Hepatocyte (in vitro differentiated cells): ENCODE data around the gene ADAMTSL1. TPM values are rescaled to one million over a fixed set of nuclear protein-coding genes. Genes with fewer than 3 reads are reported as not detected.

Experiments
- DNase-seq: peaks from one replicate; pipeline ENCODE4 v3.0.0-alpha.2; 2016; ENCODE audit warnings: low spot score
- H2AFZ ChIP-seq: fragments of 200-600 bp; sonication (generic); 2 replicates; pipeline ENCODE4 v1.6.0; 2016; ENCODE audit warnings: antibody characterized with exemption, mild to moderate bottlenecking
- H3K27ac ChIP-seq: fragments of 200-600 bp; sonication (generic); 2 replicates; pipeline ENCODE4 v1.5.1; 2016; ENCODE audit warnings: mild to moderate bottlenecking
- H3K27me3 ChIP-seq: fragments of 200-600 bp; sonication (generic); 2 replicates; pipeline ENCODE4 v1.6.1; 2016
- H3K36me3 ChIP-seq: fragments of 200-600 bp; sonication (generic); replicated peaks from 2 replicates; pipeline ENCODE4 v1.5.1; 2016; ENCODE audit warnings: low read depth; ENCODE audit not compliant: insufficient read depth
- H3K4me1 ChIP-seq: fragments of 200-600 bp; sonication (generic); 2 replicates; pipeline ENCODE4 v1.5.1; 2016; ENCODE audit warnings: mild to moderate bottlenecking, moderate library complexity; ENCODE audit not compliant: insufficient read depth
- H3K4me2 ChIP-seq: fragments of 200-600 bp; sonication (generic); 2 replicates; pipeline ENCODE4 v1.6.0; 2016
- H3K4me3 ChIP-seq: fragments of 200-600 bp; sonication (generic); 2 replicates; pipeline ENCODE4 v1.5.1; 2016; ENCODE audit warnings: mild to moderate bottlenecking
- H3K79me2 ChIP-seq: fragments of 200-600 bp; sonication (generic); 2 replicates; pipeline ENCODE4 v1.6.0; 2017; ENCODE audit warnings: mild to moderate bottlenecking
- H3K9me2 ChIP-seq: fragments of 200-600 bp; sonication (generic); replicated peaks from 2 replicates; pipeline ENCODE4 v1.6.0; 2017; ENCODE audit warnings: mild to moderate bottlenecking; ENCODE audit not compliant: insufficient read depth
- H3K9me3 ChIP-seq: fragments of 200-600 bp; sonication (generic); 2 replicates; pipeline ENCODE4 v1.5.1; 2016; ENCODE audit warnings: low read depth, mild to moderate bottlenecking
- H4K20me1 ChIP-seq: fragments of 200-600 bp; sonication (generic); 2 replicates; pipeline ENCODE4 v1.6.0; 2016; ENCODE audit warnings: mild to moderate bottlenecking; ENCODE audit not compliant: insufficient read depth, poor library complexity, severe bottlenecking
- CTCF ChIP-seq: fragments of 200-600 bp; sonication (generic); IDR thresholded peaks from 2 replicates; pipeline ENCODE4 v1.5.1; 2016; ENCODE audit warnings: antibody characterized with exemption, mild to moderate bottlenecking; ENCODE audit not compliant: poor library complexity
- EZH2 ChIP-seq: fragments of 200-600 bp; sonication (generic); IDR thresholded peaks from 2 replicates; pipeline ENCODE4 v1.6.1; 2016; ENCODE audit warnings: antibody characterized with exemption, mild to moderate bottlenecking, borderline replicate concordance
- EZH2phosphoT487 ChIP-seq: fragments of 200-600 bp; sonication (generic); IDR thresholded peaks from one replicate; pipeline ENCODE4 v1.6.1; 2018; ENCODE audit warnings: antibody characterized with exemption, mild to moderate bottlenecking, low read depth, moderate library complexity; ENCODE audit not compliant: unreplicated experiment, severe bottlenecking
- WGBS: methylation state at CpG from one replicate; pipeline ENCODE4 v1.1.6; 2016; ENCODE audit warnings: low lambda C conversion rate; ENCODE audit errors: missing lambda C conversion rate; 5-methylcytosine and 5-hydroxymethylcytosine counted together
- polyA plus RNA-seq: library from polyadenylated mRNA; unstranded; fragments of >200 nt; fragmentation: Nextera tagmentation; extraction: Ambion mirVana; gene quantifications from 2 replicates; pipeline ENCODE4 v1.2.1, GENCODE V29; 2016
- total RNA-seq: library from RNA; depleted of rRNA; stranded (reverse); fragments of >200 nt; gene quantifications from 2 replicates; pipeline ENCODE4 v1.2.3, GENCODE V29; 2014

ADAMTSL1 gene
- total and polyA plus RNA-seq, 2 experiments from 2014 or later: 7.2 to 24.0 TPM

- Histone ChIP-seq H2AFZ (no peak overlapping the region), H3K4me1 (no peaks in the 10 kb centered on the region), H3K4me3 (no peak overlapping the region), H3K36me3 (no peaks in the 10 kb centered on the region), H3K27me3 (no peaks in the 10 kb centered on the region), H3K9me3 (peaks cover 5% of the 10 kb centered on the region), H3K4me2 (no peak overlapping the region), H4K20me1 (no peaks in the 10 kb centered on the region), H3K27ac (no peak overlapping the region), H3K9me2 (no peaks in the 10 kb centered on the region), H3K79me2 (no peaks in the 10 kb centered on the region)
- TF ChIP-seq CTCF (no peak), EZH2phosphoT487 (no peak), EZH2 (no peak)
- DNase-seq: no peak
- WGBS: 96% methylated on average over 2 of the region's 2 CpGs
Measured at GRCh38 chr9:18896531-18897179, 422.7 kb downstream of the ADAMTSL1 start.

DNA sequence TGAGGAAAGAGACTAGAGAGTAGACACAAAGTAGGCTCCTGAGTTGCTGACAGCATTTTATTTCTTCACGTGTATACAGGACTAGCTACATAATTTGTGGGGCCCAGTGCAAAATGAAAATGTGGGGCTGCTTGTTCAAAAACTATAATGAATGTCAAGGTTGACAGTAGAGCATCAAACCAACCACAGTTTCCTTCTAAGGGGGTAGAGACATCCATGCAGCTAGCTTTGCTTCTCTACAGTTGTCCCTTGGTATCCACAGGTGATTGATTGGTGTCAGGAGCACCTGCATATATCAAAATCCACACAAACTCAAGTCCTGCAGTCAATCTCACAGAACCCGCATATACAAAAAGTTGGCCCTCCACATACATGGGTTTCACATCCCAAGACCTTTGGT, 429.5 kb downstream of the ADAMTSL1 start:
- no peaks in the 10 kb centered on the region for H3K9me2 ChIP-seq
- TF ChIP-seq CTCF: no peak
- no peak for TF ChIP-seq EZH2phosphoT487
- no peak for TF ChIP-seq EZH2
- 94% methylated on average over 2 of the region's 2 CpGs for WGBS

DNA sequence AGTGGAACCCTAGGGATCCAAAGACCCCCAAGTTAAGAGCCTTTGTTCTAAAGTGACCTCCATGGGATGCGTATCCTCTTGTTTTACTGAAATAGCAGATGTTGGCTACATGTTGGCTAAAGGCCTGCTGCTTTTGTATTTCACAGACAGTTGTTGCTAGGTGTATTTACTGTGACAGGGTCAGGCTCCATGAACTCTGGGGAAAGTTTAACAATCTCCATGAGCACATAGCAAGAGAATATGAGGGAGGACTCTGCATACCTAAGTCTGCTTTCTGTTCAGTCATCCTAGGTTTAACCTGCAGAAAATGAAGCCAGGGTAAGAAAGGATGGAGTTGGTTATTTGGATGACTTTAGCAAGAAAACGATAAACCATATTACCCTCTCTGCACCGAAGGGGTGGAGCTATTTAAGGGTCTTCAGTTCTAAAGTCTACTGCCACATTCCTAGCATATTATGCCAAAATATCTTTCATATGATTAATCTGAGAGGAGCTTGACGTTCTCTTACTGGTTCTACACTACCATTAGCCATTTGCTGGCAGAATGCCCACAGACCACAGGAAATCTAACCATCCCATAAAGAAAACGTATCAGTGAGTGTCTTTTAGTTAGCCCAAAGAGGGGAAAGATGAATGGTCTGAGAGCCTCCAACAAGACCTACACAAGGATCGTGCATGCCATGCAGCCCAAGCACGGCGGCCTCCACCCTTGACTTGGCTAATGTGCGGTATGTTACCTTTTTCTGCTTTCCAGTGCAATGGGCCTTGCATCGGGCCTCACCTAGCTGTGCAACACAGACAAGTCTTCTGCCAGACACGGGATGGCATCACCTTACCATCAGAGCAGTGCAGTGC, 431.3 kb downstream of the ADAMTSL1 start:
- H3K9me2 ChIP-seq: no peaks in the 10 kb centered on the region
- no peaks in the 10 kb centered on the region for H3K36me3 ChIP-seq
- no peak overlapping the region for H2AFZ ChIP-seq
- no peaks in the 10 kb centered on the region for H3K9me3 ChIP-seq
- H3K27me3 ChIP-seq: no peaks in the 10 kb centered on the region
- no peak for TF ChIP-seq EZH2
- no peak for TF ChIP-seq CTCF
- TF ChIP-seq EZH2phosphoT487: no peak
- H3K4me3 ChIP-seq: no peak overlapping the region
- 91% methylated on average over 11 of the region's 11 CpGs for WGBS
- H3K79me2 ChIP-seq: no peaks in the 10 kb centered on the region
- H3K4me2 ChIP-seq: no peak overlapping the region
- H3K4me1 ChIP-seq: peaks cover 7% of the 10 kb centered on the region
- no peak for DNase-seq
- H3K27ac ChIP-seq: no peak overlapping the region
- H4K20me1 ChIP-seq: no peaks in the 10 kb centered on the region

More for the DNA sequence above, 429.5 kb downstream of the ADAMTSL1 start:
- Histone ChIP-seq H3K27me3 (no peaks in the 10 kb centered on the region), H2AFZ (no peak overlapping the region), H4K20me1 (no peaks in the 10 kb centered on the region), H3K4me3 (no peak overlapping the region), H3K27ac (no peak overlapping the region), H3K79me2 (no peaks in the 10 kb centered on the region), H3K36me3 (no peaks in the 10 kb centered on the region), H3K4me1 (no peaks in the 10 kb centered on the region), H3K4me2 (no peak overlapping the region), H3K9me3 (no peaks in the 10 kb centered on the region)
- no peak for DNase-seq
